ENCODE measurements around the gene GRIN3B.

Gene GRIN3B

GRCh38 chr19:1004803-1005664, 4.8 kb downstream of the GRIN3B start:
- Histone ChIP-seq H3K4me2 (ENCODE audit: low read length) (no peak overlapping the region), H3K27me3 (ENCODE audit: control insufficient read depth, insufficient read depth, low read length) (peaks cover 15% of the 10 kb centered on the region), H3K4me3 (ENCODE audit: low read length) (no peak overlapping the region), H3K4me1 (ENCODE audit: control insufficient read depth, insufficient read depth, low read length) (no peaks in the 10 kb centered on the region), H3K9ac (ENCODE audit: low read depth, low read length) (no peak overlapping the region), H3K9me3 (replicated peaks; ENCODE audit: low read length) (no peaks in the 10 kb centered on the region), H3K36me3 (ENCODE audit: insufficient read depth, low read length) (peaks cover 15% of the 10 kb centered on the region)

DNA sequence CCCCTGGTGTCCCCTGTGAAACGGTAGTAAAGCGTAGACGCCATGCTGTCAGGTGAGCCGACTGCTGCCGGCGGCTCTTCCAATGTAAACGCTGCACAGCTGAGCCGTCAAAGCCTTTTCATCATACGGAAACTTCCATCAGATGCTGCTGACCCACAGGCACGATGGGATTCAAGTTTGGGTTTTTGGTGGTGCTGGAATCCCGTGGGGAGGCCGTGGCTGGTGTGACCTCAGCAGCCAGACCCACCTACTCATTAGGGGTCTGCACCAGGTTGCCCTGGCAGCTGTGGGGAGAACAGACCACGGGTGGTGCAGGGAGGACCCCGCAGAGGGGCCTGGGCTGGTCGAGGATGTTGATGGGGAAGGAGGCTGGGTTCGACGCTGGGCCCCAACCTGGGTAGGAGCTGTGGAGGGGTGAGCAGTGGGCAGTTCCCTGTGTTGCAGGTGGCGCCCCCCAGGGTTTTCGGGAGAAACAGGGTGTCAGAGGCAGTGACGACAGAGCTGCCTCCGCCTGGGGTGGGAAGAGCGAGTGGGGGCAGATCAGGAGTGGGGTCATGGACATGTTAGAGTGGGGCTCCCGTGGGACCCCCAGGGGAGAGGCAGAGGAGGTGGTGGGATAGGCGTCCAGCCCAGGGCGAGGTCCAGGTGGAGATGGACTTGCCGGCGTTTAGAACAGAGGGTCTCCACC, 6.6 kb downstream of the GRIN3B start:
- Histone ChIP-seq H3K36me3 (ENCODE audit: insufficient read depth, low read length) (peaks cover 17% of the 10 kb centered on the region), H3K9ac (ENCODE audit: low read depth, low read length) (no peak overlapping the region), H3K27me3 (ENCODE audit: control insufficient read depth, insufficient read depth, low read length) (peaks cover 8% of the 10 kb centered on the region), H3K4me2 (ENCODE audit: low read length) (no peak overlapping the region), H3K4me3 (ENCODE audit: low read length) (no peak overlapping the region), H3K9me3 (replicated peaks; ENCODE audit: low read length) (no peaks in the 10 kb centered on the region), H3K4me1 (ENCODE audit: control insufficient read depth, insufficient read depth, low read length) (no peaks in the 10 kb centered on the region)

DNA sequence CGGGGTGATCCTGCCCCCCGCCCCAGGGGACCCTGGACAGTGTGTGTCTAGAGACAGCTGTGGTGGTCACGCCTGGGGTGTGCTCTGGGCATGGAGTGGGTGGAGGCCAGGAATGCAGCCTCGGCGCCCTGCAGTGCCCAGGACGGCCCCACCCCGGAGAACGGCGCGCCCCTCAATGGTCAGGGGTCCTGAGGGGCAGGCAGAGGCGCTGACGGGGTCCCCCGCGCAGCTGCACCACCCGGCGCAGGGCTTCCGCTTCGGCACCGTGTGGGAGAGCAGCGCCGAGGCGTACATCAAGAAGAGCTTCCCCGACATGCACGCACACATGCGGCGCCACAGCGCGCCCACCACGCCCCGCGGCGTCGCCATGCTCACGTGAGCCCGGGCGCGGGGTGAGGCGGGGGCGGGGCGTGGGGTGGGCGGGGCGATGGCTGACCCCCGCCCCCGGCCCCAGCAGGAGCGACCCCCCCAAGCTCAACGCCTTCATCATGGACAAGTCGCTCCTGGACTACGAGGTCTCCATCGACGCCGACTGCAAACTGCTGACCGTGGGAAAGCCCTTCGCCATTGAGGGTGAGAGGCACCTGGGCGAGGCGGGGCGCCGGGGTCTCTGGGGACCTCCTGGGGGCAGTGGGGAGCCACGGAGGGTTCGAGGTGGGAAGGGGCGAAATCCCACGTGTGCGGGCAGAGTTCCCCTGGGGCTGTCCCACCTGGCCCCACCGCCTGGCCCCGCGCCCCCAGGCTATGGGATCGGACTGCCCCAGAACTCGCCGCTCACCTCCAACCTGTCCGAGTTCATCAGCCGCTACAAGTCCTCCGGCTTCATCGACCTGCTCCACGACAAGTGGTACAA, 7.4 kb downstream of the GRIN3B start:
- peaks cover 5% of the 10 kb centered on the region for H3K27me3 ChIP-seq (ENCODE audit: control insufficient read depth, insufficient read depth, low read length)
- no peak overlapping the region for H3K4me3 ChIP-seq (ENCODE audit: low read length)
- no peaks in the 10 kb centered on the region for H3K9me3 ChIP-seq (replicated peaks; ENCODE audit: low read length)
- H3K4me1 ChIP-seq (ENCODE audit: control insufficient read depth, insufficient read depth, low read length): no peaks in the 10 kb centered on the region
- H3K9ac ChIP-seq (ENCODE audit: low read depth, low read length): no peak overlapping the region
- no peak overlapping the region for H3K4me2 ChIP-seq (ENCODE audit: low read length)
- peaks cover 19% of the 10 kb centered on the region for H3K36me3 ChIP-seq (ENCODE audit: insufficient read depth, low read length)

- Histone ChIP-seq H3K9me3 (replicated peaks; ENCODE audit: low read length) (no peaks in the 10 kb centered on the region), H3K4me1 (ENCODE audit: control insufficient read depth, insufficient read depth, low read length) (no peaks in the 10 kb centered on the region), H3K4me3 (ENCODE audit: low read length) (no peak overlapping the region), H3K27me3 (ENCODE audit: control insufficient read depth, insufficient read depth, low read length) (peaks cover 5% of the 10 kb centered on the region), H3K9ac (ENCODE audit: low read depth, low read length) (no peak overlapping the region), H3K36me3 (ENCODE audit: insufficient read depth, low read length) (peaks cover 26% of the 10 kb centered on the region), H3K4me2 (ENCODE audit: low read length) (no peak overlapping the region)
These were observed 8.2 kb downstream of the GRIN3B start for GRCh38 chr19:1008268-1009040.

DNA sequence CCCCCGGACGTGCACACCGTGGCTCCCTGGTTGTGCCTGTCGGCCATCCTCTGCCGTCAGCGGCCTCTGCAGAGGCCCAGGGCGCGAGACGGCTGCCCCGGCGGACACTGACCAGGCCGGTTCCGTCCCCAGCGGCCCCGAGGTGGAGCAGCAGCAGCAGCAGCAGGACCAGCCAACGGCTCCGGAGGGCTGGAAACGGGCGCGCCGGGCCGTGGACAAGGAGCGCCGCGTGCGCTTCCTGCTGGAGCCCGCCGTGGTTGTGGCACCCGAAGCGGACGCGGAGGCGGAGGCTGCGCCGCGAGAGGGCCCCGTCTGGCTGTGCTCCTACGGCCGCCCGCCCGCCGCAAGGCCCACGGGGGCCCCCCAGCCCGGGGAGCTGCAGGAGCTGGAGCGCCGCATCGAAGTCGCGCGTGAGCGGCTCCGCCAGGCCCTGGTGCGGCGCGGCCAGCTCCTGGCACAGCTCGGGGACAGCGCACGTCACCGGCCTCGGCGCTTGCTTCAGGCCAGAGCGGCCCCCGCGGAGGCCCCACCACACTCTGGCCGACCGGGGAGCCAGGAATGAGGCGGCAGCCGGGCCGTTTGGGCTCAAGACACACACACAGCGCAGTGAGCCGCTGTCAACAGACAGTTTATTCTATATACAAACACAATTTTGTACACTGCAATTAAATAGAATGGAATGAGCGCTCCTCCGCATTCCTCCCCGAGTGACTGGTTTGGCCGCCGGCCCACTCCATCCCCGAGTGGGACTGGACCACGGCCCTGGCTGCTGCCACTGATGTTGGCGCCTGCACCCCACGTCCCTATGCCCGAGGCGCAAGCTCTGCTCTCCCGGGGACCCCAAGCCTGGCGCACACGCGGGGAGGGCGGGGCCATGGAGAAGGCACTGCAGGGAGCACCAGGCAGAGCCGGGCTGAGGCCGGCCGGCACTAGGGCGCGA, 9.1 kb downstream of the GRIN3B start:
- Histone ChIP-seq H3K9ac (ENCODE audit: low read depth, low read length) (no peak overlapping the region), H3K27me3 (ENCODE audit: control insufficient read depth, insufficient read depth, low read length) (no peaks in the 10 kb centered on the region), H3K4me2 (ENCODE audit: low read length) (no peak overlapping the region), H3K36me3 (ENCODE audit: insufficient read depth, low read length) (peaks cover 32% of the 10 kb centered on the region), H3K4me3 (ENCODE audit: low read length) (no peak overlapping the region), H3K9me3 (replicated peaks; ENCODE audit: low read length) (no peaks in the 10 kb centered on the region), H3K4me1 (ENCODE audit: control insufficient read depth, insufficient read depth, low read length) (no peaks in the 10 kb centered on the region)

GRCh38 chr19:1009981-1010538, 9.8 kb downstream of the GRIN3B start:
- Histone ChIP-seq H3K4me1 (ENCODE audit: control insufficient read depth, insufficient read depth, low read length) (no peaks in the 10 kb centered on the region), H3K4me2 (ENCODE audit: low read length) (no peak overlapping the region), H3K36me3 (ENCODE audit: insufficient read depth, low read length) (peaks cover 35% of the 10 kb centered on the region)

DNA sequence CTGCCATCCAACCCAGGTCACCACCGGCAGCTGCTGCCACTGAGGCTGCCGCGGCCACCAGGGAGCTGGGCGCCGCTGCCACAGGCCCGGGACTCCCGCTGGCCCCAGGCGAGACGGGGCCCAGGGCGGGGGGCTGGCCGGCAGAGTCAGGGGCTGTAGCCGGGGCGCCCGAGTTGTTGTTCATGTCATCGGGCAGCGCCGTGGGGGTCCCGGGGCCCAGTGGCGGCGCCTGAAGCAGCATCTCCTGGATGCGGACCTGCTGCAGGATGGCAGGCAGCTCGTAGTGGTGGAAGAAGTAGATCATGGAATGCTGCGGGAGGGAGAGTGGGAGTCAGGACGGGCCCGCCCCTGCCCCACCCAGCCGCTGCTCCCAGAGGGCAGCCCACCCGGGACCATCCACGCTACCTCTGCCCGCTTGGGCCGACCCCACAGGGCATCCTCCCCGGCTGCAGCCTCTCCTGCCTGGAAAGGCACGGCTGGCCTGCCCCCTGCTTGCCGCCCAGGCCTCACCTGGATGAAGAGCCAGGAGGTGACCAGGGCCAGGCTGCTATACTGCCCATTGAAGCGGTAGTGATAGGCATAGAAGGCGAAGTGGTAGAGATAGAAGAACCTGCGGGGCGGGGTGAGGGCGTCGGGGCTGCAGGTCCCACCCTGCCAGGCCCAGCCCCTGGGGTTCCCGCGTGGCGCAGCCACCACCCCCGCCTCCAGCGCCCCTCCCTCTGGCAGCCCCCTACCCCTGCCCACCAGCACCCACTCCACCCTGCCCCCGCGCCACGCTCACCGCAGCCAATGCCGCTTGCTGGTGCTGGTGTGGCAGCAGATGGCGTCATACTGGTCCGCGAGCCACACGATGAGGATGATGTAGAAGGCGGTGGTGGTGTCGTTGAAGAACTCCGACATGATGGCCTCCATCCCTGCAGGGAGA, 10.6 kb downstream of the GRIN3B start:
- Histone ChIP-seq H3K36me3 (ENCODE audit: insufficient read depth, low read length) (peaks cover 39% of the 10 kb centered on the region), H3K9ac (ENCODE audit: low read depth, low read length) (no peak overlapping the region), H3K4me3 (ENCODE audit: low read length) (no peak overlapping the region), H3K4me2 (ENCODE audit: low read length) (no peak overlapping the region), H3K4me1 (ENCODE audit: control insufficient read depth, insufficient read depth, low read length) (peaks cover 4% of the 10 kb centered on the region), H3K27me3 (ENCODE audit: control insufficient read depth, insufficient read depth, low read length) (no peaks in the 10 kb centered on the region), H3K9me3 (replicated peaks; ENCODE audit: low read length) (no peaks in the 10 kb centered on the region)

More at GRCh38 chr19:1009981-1010538, 9.8 kb downstream of the GRIN3B start:
- Histone ChIP-seq H3K9ac (ENCODE audit: low read depth, low read length) (no peak overlapping the region), H3K27me3 (ENCODE audit: control insufficient read depth, insufficient read depth, low read length) (no peaks in the 10 kb centered on the region), H3K9me3 (replicated peaks; ENCODE audit: low read length) (no peaks in the 10 kb centered on the region), H3K4me3 (ENCODE audit: low read length) (no peak overlapping the region)

- Histone ChIP-seq H3K27me3 (ENCODE audit: control insufficient read depth, insufficient read depth, low read length) (no peaks in the 10 kb centered on the region), H3K4me1 (ENCODE audit: control insufficient read depth, insufficient read depth, low read length) (peaks cover 13% of the 10 kb centered on the region), H3K4me2 (ENCODE audit: low read length) (no peak overlapping the region), H3K4me3 (ENCODE audit: low read length) (no peak overlapping the region), H3K9ac (ENCODE audit: low read depth, low read length) (no peak overlapping the region), H3K36me3 (ENCODE audit: insufficient read depth, low read length) (peaks cover 39% of the 10 kb centered on the region), H3K9me3 (replicated peaks; ENCODE audit: low read length) (no peaks in the 10 kb centered on the region)
These were observed 11.7 kb downstream of the GRIN3B start for GRCh38 chr19:1011831-1012333.

DNA sequence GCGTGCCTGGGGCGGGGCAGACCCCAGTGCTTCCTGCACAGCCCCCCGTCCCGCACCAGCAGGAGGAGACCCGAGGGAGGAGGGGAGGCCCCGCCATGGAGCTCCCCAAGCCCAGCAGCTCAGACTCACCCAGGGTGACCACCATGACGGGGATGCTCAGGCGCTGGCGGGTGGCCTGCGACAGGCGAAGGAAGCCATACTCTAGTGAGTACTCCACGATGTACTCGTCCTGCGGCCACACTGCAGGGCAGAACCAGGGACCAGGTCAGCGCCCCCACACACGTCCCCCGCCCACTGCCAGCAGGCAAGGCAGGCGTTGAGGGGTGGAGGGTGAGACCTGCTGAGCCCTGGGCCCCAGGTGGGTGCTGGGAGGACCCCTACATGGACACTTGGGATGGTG, 12.1 kb downstream of the GRIN3B start:
- no peak overlapping the region for H3K9ac ChIP-seq (ENCODE audit: low read depth, low read length)
- no peaks in the 10 kb centered on the region for H3K27me3 ChIP-seq (ENCODE audit: control insufficient read depth, insufficient read depth, low read length)
- no peak overlapping the region for H3K4me2 ChIP-seq (ENCODE audit: low read length)
- H3K36me3 ChIP-seq (ENCODE audit: insufficient read depth, low read length): peaks cover 39% of the 10 kb centered on the region
- no peak overlapping the region for H3K4me3 ChIP-seq (ENCODE audit: low read length)
- H3K4me1 ChIP-seq (ENCODE audit: control insufficient read depth, insufficient read depth, low read length): peaks cover 17% of the 10 kb centered on the region
- no peaks in the 10 kb centered on the region for H3K9me3 ChIP-seq (replicated peaks; ENCODE audit: low read length)

All from skeletal muscle satellite cell (primary cell).